Activated B cell treated with CpG ODN at 0.5 μM for 24 hours (primary cell): ENCODE data around the gene ATP8A1. TPM values are rescaled to one million over a fixed set of nuclear protein-coding genes. Genes with fewer than 3 reads are reported as not detected.

Source experiments
- ATAC-seq: fragments of 200-7000 bp; cut with Tn5 transposase; one replicate; pipeline ENCODE4 v1.10.0; 2021; ENCODE audit warnings: low read depth, mild to moderate bottlenecking, moderate library complexity
- CTCF ChIA-PET: fragments of 350-600 bp; sonication (Branson Sonifier 250); formaldehyde crosslinking; loops from one replicate; lab custom pipeline; 2021; ENCODE audit warnings: antibody characterized with exemption; lab: Charles Lee
- POLR2A ChIA-PET: fragments of 350-600 bp; sonication (Branson Sonifier 250); formaldehyde crosslinking; loops from one replicate; lab custom pipeline; 2021; ENCODE audit warnings: antibody characterized with exemption; lab: Charles Lee
- DNase-seq: peaks from one replicate; pipeline ENCODE4 v3.0.0; 2022
- H3K27ac Mint-ChIP-seq: one replicate; pipeline ENCODE4 v1.8.0; 2020; ENCODE audit warnings: mixed read lengths
- H3K27me3 Mint-ChIP-seq: one replicate; pipeline ENCODE4 v1.8.0; 2021; ENCODE audit warnings: mixed read lengths
- H3K36me3 Mint-ChIP-seq: one replicate; pipeline ENCODE4 v1.8.0; 2021; ENCODE audit warnings: low read depth, mixed read lengths
- H3K4me1 Mint-ChIP-seq: one replicate; pipeline ENCODE4 v1.8.0; 2021; ENCODE audit warnings: mixed read lengths
- H3K4me3 Mint-ChIP-seq: one replicate; pipeline ENCODE4 v1.8.0; 2020; ENCODE audit warnings: mild to moderate bottlenecking, mixed read lengths
- H3K9me3 Mint-ChIP-seq: one replicate; pipeline ENCODE4 v1.8.0; 2020; ENCODE audit warnings: mixed read lengths
- intact Hi-C: fragments of 100-400 bp; cut with micrococcal nuclease; formaldehyde crosslinking; loops from one replicate; pipeline ENCODE4 v1.15.1; 2024
- total RNA-seq: library from RNA; stranded (reverse); gene quantifications from 2 replicates; pipeline ENCODE4 v1.2.3, GENCODE V29; 2022
- TF ChIP-seq, protein P1 (sequence below): fragments of 200-600 bp; IDR thresholded peaks from one replicate; pipeline ENCODE4 v1.8.0; 2022; ENCODE audit warnings: antibody characterized with exemption, mild to moderate bottlenecking

Gene ATP8A1
- total RNA-seq, 1 donor from 2014 or later: 35.6 TPM

DNA sequence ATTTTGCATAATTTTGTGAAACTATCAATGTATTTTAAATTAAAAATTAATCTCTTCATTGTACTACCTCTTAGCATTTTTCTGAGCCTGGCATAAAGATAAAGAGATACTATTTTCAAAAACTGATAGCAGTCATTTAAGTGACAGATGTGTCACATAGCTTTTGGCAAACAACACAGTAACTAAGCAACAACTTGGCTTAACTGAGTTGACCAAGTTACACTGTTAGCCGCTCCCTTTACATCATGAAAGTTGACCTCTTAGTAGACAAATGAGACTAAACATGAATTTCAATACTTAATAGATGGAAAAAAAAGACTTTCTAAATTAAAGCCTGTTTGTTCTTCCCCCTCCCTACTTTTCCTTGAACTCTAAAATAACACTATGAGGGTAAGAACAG, 62.0 kb downstream of the ATP8A1 start:
- TF ChIP-seq, protein P1, sequence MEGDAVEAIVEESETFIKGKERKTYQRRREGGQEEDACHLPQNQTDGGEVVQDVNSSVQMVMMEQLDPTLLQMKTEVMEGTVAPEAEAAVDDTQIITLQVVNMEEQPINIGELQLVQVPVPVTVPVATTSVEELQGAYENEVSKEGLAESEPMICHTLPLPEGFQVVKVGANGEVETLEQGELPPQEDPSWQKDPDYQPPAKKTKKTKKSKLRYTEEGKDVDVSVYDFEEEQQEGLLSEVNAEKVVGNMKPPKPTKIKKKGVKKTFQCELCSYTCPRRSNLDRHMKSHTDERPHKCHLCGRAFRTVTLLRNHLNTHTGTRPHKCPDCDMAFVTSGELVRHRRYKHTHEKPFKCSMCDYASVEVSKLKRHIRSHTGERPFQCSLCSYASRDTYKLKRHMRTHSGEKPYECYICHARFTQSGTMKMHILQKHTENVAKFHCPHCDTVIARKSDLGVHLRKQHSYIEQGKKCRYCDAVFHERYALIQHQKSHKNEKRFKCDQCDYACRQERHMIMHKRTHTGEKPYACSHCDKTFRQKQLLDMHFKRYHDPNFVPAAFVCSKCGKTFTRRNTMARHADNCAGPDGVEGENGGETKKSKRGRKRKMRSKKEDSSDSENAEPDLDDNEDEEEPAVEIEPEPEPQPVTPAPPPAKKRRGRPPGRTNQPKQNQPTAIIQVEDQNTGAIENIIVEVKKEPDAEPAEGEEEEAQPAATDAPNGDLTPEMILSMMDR: no peak
- Mint-ChIP-seq H3K4me3 (no peak overlapping the region), H3K9me3 (no peaks in the 10 kb centered on the region), H3K36me3 (peaks cover 12% of the 10 kb centered on the region), H3K27ac (no peak overlapping the region), H3K4me1 (peaks cover 3% of the 10 kb centered on the region), H3K27me3 (no peaks in the 10 kb centered on the region)
- DNase-seq (no peak), ATAC-seq (no peak)
- intact Hi-C loops: no loop called here
- POLR2A ChIA-PET: no interaction called here
- CTCF ChIA-PET: no interaction called here

DNA sequence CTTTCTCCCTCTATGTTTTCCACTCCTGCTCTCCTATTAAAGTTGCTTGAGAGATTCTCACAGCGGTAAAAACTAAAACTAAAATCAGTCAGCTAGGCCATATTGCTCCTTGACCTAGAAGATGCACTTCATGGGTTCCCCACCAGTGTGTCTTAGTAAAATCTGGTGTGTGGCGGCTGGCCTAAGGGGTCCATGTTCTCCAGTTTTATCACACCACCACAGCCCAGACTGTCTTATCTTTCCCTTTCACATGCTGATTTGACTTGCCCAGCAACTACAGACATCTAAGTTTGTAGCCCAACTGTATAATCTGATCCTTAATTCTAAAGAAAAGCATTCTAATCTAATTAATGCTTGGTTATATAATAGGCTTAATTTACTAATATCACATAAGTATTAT, 68.0 kb downstream of the ATP8A1 start:
- ChIA-PET CTCF (no interaction called here), POLR2A (interaction anchor here (0.6 kb wide), 1 partner anchor 534 kb away, joined by 3 read pairs; no protein-coding TSS in a partner anchor)
- intact Hi-C loops: no loop called here
- Mint-ChIP-seq H3K4me1 (no peaks in the 10 kb centered on the region), H3K27ac (no peak overlapping the region), H3K9me3 (no peaks in the 10 kb centered on the region), H3K27me3 (no peaks in the 10 kb centered on the region), H3K4me3 (no peak overlapping the region), H3K36me3 (peaks cover 38% of the 10 kb centered on the region)
- ATAC-seq (no peak), DNase-seq (no peak)
- TF ChIP-seq, protein P1: no peak

DNA sequence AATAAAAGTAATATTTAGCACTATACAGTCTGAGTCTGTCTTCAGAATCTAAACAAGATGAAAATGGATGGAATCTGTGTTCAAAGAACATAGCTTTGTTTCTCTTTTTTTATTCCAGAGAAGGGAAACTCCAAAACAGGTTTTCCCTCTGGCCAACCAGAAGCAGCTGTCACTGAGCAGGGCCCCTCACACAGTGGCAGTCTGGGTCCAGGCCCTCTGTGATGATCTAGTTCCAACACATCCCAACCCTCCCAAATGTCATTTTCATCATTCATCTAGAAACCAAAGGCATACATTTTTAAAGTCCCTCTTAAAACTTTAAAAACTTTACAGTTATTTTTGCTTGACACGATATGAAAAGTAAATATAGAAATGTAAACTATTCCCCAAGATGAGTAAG, 70.1 kb downstream of the ATP8A1 start:
- Mint-ChIP-seq H3K27ac (no peak overlapping the region), H3K27me3 (no peaks in the 10 kb centered on the region), H3K4me1 (no peaks in the 10 kb centered on the region), H3K9me3 (no peaks in the 10 kb centered on the region), H3K36me3 (peaks cover 58% of the 10 kb centered on the region), H3K4me3 (no peak overlapping the region)
- ChIA-PET CTCF (interaction anchor here (1.7 kb wide), 1 partner anchor 18 kb away, joined by 8 read pairs; no protein-coding TSS in a partner anchor), POLR2A (no interaction called here)
- DNase-seq: no peak
- TF ChIP-seq, protein P1: no peak
- ATAC-seq: no peak
- intact Hi-C loops: no loop called here

DNA sequence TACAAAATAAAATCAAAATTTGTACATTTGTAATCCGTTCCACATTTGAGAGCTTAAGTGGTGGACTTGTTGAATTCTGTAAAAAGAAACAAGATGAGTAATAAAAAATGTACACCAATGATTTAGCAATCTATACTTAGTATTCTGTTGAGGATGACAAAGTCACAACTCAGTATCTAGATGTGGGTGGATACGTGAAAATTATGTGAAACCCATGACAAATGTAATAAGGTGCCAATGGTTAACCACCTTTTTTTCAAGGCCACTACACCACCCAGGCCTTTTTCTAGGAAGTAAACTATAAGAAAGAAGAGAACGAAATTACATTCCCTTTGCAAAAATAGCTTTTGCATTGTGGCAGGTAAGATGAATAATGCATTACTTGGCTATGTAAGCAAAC, 77.0 kb downstream of the ATP8A1 start:
- ATAC-seq (no peak), DNase-seq (no peak)
- Mint-ChIP-seq H3K27ac (no peak overlapping the region), H3K9me3 (no peaks in the 10 kb centered on the region), H3K4me3 (no peak overlapping the region), H3K36me3 (peaks cover 67% of the 10 kb centered on the region), H3K4me1 (no peaks in the 10 kb centered on the region), H3K27me3 (no peaks in the 10 kb centered on the region)
- TF ChIP-seq, protein P1: no peak
- POLR2A ChIA-PET: interaction anchor here (0.6 kb wide), 1 partner anchor 97 kb away, joined by 3 read pairs; no protein-coding TSS in a partner anchor
- intact Hi-C loops: no loop called here
- CTCF ChIA-PET: interaction anchor here (0.7 kb wide), 1 partner anchor 11 kb away, joined by 3 read pairs; no protein-coding TSS in a partner anchor

DNA sequence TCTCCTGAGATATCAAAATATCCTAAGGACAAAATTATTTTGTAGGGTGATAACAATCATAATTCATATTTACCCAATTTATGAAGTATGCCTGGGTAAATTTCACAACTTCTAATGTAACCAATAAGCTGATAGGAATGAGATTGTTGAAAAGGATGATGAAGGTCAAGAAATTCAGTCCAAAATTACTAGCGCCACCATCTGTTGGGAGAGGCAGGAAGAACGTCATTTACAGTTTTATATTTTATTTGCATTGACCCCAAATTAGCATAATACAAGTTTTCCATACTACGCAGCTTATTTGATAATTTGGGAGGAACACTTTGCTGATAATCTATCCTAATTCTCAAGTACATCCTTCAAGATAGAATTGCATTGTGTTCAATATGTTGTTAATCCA, 78.7 kb downstream of the ATP8A1 start:
- Mint-ChIP-seq H3K4me1 (no peaks in the 10 kb centered on the region), H3K36me3 (peaks cover 60% of the 10 kb centered on the region), H3K27me3 (no peaks in the 10 kb centered on the region), H3K27ac (no peak overlapping the region), H3K9me3 (no peaks in the 10 kb centered on the region), H3K4me3 (no peak overlapping the region)
- intact Hi-C loops: no loop called here
- ATAC-seq (no peak), DNase-seq (no peak)
- ChIA-PET CTCF (interaction anchor here (1.0 kb wide), 1 partner anchor 9 kb away, joined by 4 read pairs; no protein-coding TSS in a partner anchor), POLR2A (no interaction called here)
- TF ChIP-seq, protein P1: no peak
